GM23338 (cell line): ENCODE results near the gene SH3D19. TPM values are rescaled to one million over a fixed set of nuclear protein-coding genes. Genes with fewer than 3 reads are reported as not detected.

ENCODE experiments used
- ATAC-seq: fragments of 200-7000 bp; cut with Tn5 transposase; 3 replicates; pipeline ENCODE4 v1.9.1; 2020
- DNase-seq: peaks from one replicate; pipeline ENCODE4 v3.0.0-alpha.2; 2015; ENCODE audit warnings: low spot score
- H2AFZ ChIP-seq: fragments of 200-600 bp; sonication (generic); 2 replicates; pipeline ENCODE4 v1.8.0; 2016; ENCODE audit warnings: antibody characterized with exemption, mild to moderate bottlenecking, moderate library complexity
- H3F3A ChIP-seq: fragments of 200-600 bp; sonication (generic); replicated peaks from 2 replicates; pipeline ENCODE4 v1.8.0; 2017; ENCODE audit warnings: antibody characterized with exemption, mixed run types, low read depth
- H3K27ac ChIP-seq: fragments of 200-600 bp; sonication (generic); 2 replicates; pipeline ENCODE4 v1.6.1; 2016; ENCODE audit warnings: low read depth
- H3K27me3 ChIP-seq: fragments of 200-600 bp; sonication (generic); 2 replicates; pipeline ENCODE4 v1.8.0; 2016; ENCODE audit warnings: mild to moderate bottlenecking, mixed run types, moderate library complexity; ENCODE audit not compliant: insufficient read depth
- H3K36me3 ChIP-seq: fragments of 200-600 bp; sonication (generic); 2 replicates; pipeline ENCODE4 v1.8.0; 2016; ENCODE audit warnings: mild to moderate bottlenecking; ENCODE audit not compliant: insufficient read depth
- H3K4me1 ChIP-seq: fragments of 200-600 bp; sonication (generic); 2 replicates; pipeline ENCODE4 v1.8.0; 2016; ENCODE audit warnings: mild to moderate bottlenecking, moderate library complexity; ENCODE audit not compliant: insufficient read depth
- H3K4me2 ChIP-seq: fragments of 200-600 bp; sonication (generic); 2 replicates; pipeline ENCODE4 v1.7.1; 2017; ENCODE audit warnings: mixed run types
- H3K4me3 ChIP-seq: fragments of 200-600 bp; sonication (generic); 2 replicates; pipeline ENCODE4 v1.6.1; 2016; ENCODE audit warnings: mixed run types
- H3K79me2 ChIP-seq: fragments of 200-600 bp; sonication (generic); replicated peaks from 2 replicates; pipeline ENCODE4 v1.8.0; 2017; ENCODE audit warnings: mild to moderate bottlenecking; ENCODE audit not compliant: insufficient read depth
- H3K9me2 ChIP-seq: fragments of 200-600 bp; sonication (generic); 2 replicates; pipeline ENCODE4 v1.8.0; 2017; ENCODE audit not compliant: insufficient read depth
- H4K20me1 ChIP-seq: fragments of 200-600 bp; sonication (generic); replicated peaks from 2 replicates; pipeline ENCODE4 v1.8.0; 2017; ENCODE audit warnings: mild to moderate bottlenecking; ENCODE audit not compliant: insufficient read depth
- H3K27ac Mint-ChIP-seq: 2 replicates; pipeline ENCODE4 v1.8.0; 2020; ENCODE audit warnings: inconsistent platforms, mild to moderate bottlenecking, moderate library complexity, mixed read lengths
- H3K27me3 Mint-ChIP-seq: 3 replicates; pipeline ENCODE4 v1.8.0; 2022; ENCODE audit warnings: low read depth, mild to moderate bottlenecking, moderate library complexity, mixed read lengths, inconsistent platforms; ENCODE audit not compliant: insufficient read depth, poor library complexity
- H3K36me3 Mint-ChIP-seq: 3 replicates; pipeline ENCODE4 v1.8.0; 2021; ENCODE audit warnings: low read depth, mild to moderate bottlenecking, inconsistent platforms, moderate library complexity, mixed read lengths
- H3K4me1 Mint-ChIP-seq: 3 replicates; pipeline ENCODE4 v1.8.0; 2020; ENCODE audit warnings: mild to moderate bottlenecking, inconsistent platforms, mixed read lengths
- H3K4me3 Mint-ChIP-seq: 3 replicates; pipeline ENCODE4 v1.8.0; 2021; ENCODE audit warnings: moderate library complexity, mild to moderate bottlenecking, inconsistent platforms, mixed read lengths
- H3K9me3 Mint-ChIP-seq: 3 replicates; pipeline ENCODE4 v1.8.0; 2020; ENCODE audit warnings: moderate library complexity, mild to moderate bottlenecking, inconsistent platforms, mixed read lengths
- CREB1 ChIP-seq: fragments of 250-450 bp; sonication (Bioruptor Pico); IDR thresholded peaks from 2 replicates; pipeline ENCODE4 v1.5.0; 2020; ENCODE audit warnings: low read depth, mild to moderate bottlenecking, moderate library complexity
- CTCF ChIP-seq, 2 experiments: fragments of 200-600 bp in 1 of 2; sonication (generic) in 1 of 2; conservative IDR thresholded peaks; 2 replicates each; pipeline versions ENCODE4 v1.5.1 to v1.6.1; 2016 to 2017; ENCODE audit warnings: antibody characterized with exemption in 2 of 2, low read depth in 2 of 2, mild to moderate bottlenecking in 2 of 2, moderate library complexity in 1 of 2
- ETS1 ChIP-seq: IDR thresholded peaks from 2 replicates; pipeline ENCODE4 v1.6.1; 2016; ENCODE audit warnings: antibody characterized with exemption
- EZH2 ChIP-seq: fragments of 200-600 bp; sonication (generic); IDR thresholded peaks from one replicate; pipeline ENCODE4 v1.8.0; 2017; ENCODE audit warnings: antibody characterized with exemption, mild to moderate bottlenecking, low read depth; ENCODE audit not compliant: unreplicated experiment
- EZH2phosphoT487 ChIP-seq: fragments of 200-600 bp; sonication (generic); IDR thresholded peaks from one replicate; pipeline ENCODE4 v1.8.1; 2018; ENCODE audit warnings: antibody characterized with exemption; ENCODE audit not compliant: unreplicated experiment
- JUNB ChIP-seq: IDR thresholded peaks from one replicate; pipeline ENCODE4 v1.6.1; 2016; ENCODE audit warnings: antibody characterized with exemption; ENCODE audit not compliant: unreplicated experiment
- NANOG ChIP-seq: IDR thresholded peaks from 2 replicates; pipeline ENCODE4 v1.6.1; 2016; ENCODE audit warnings: antibody characterized with exemption, borderline replicate concordance
- POLR2AphosphoS5 ChIP-seq: IDR thresholded peaks from 2 replicates; pipeline ENCODE4 v1.6.1; 2016; ENCODE audit warnings: antibody characterized with exemption, low read depth
- REST ChIP-seq: IDR thresholded peaks from one replicate; pipeline ENCODE4 v1.6.1; 2018; ENCODE audit warnings: antibody characterized with exemption; ENCODE audit not compliant: unreplicated experiment
- STAT1 ChIP-seq: IDR thresholded peaks from one replicate; pipeline ENCODE4 v1.6.1; 2016; ENCODE audit warnings: antibody characterized with exemption; ENCODE audit not compliant: unreplicated experiment
- ZNF114 ChIP-seq: fragments of 250-450 bp; sonication (Bioruptor Pico); IDR thresholded peaks from 2 replicates; pipeline ENCODE4 v1.5.0; 2020; ENCODE audit warnings: mild to moderate bottlenecking, moderate library complexity
- ZNF331 ChIP-seq: fragments of 250-450 bp; sonication (Bioruptor Pico); IDR thresholded peaks from 2 replicates; pipeline ENCODE4 v1.5.0; 2020; ENCODE audit warnings: low read depth, mild to moderate bottlenecking, moderate library complexity
- ZNF462 ChIP-seq: fragments of 250-450 bp; sonication (Bioruptor Pico); IDR thresholded peaks from 2 replicates; pipeline ENCODE4 v1.5.0; 2020; ENCODE audit warnings: mild to moderate bottlenecking, moderate library complexity
- polyA plus RNA-seq: library from polyadenylated mRNA; unstranded; fragments of >200 nt; fragmentation: Nextera tagmentation; extraction: Ambion mirVana; gene quantifications from 2 replicates; pipeline ENCODE4 v1.2.1, GENCODE V29; 2016
- total RNA-seq: library from RNA; depleted of rRNA; stranded (reverse); fragments of >200 nt; shearing (Covaris generic); gene quantifications from 2 replicates; pipeline ENCODE4 v1.2.3, GENCODE V29; 2014

SH3D19 gene
- total and polyA plus RNA-seq, 2 experiments from 2014 or later, result 25.3 to 57.4 TPM

- Histone ChIP-seq H3K27me3 (no peaks in the 10 kb centered on the region), H3K79me2 (no peaks in the 10 kb centered on the region), H2AFZ (no peak overlapping the region), H3K9me2 (no peaks in the 10 kb centered on the region), H3K4me1 (peaks cover 7% of the 10 kb centered on the region; the same call in 1 of the 2 replicates), H3K36me3 (peaks cover 15% of the 10 kb centered on the region; the same call in 1 of the 2 replicates), H3F3A (no peaks in the 10 kb centered on the region), H3K27ac (no peak overlapping the region), H3K4me3 (no peak overlapping the region), H4K20me1 (no peaks in the 10 kb centered on the region; the same call in 1 of the 2 replicates), H3K4me2 (no peak overlapping the region)
- Mint-ChIP-seq H3K9me3 (no peaks in the 10 kb centered on the region), H3K4me1 (peaks cover 10% of the 10 kb centered on the region), H3K36me3 (peaks cover 21% of the 10 kb centered on the region), H3K27me3 (peaks cover 2% of the 10 kb centered on the region), H3K27ac (no peak overlapping the region), H3K4me3 (no peak overlapping the region)
- DNase-seq (no peak), ATAC-seq (no peak)
- TF ChIP-seq CTCF (conservative IDR thresholded peaks at IDR 0.05; ENCODE audit: low read depth in 2 of 2) (no peak), STAT1 (no peak), CREB1 (no peak), ZNF331 (CRISPR knock-in tag) (no peak), REST (no peak), POLR2AphosphoS5 (no peak), ZNF114 (CRISPR knock-in tag) (no peak), ZNF462 (CRISPR knock-in tag) (no peak), ETS1 (no peak), EZH2phosphoT487 (no peak), EZH2 (no peak), JUNB (no peak), NANOG (no peak)
Observed at GRCh38 chr4:151175233-151175632, 150.2 kb downstream of the SH3D19 start.
